Karpas-422 (cell line): ENCODE results near the gene CHST7. TPM values are rescaled to one million over a fixed set of nuclear protein-coding genes. Genes with fewer than 3 reads are reported as not detected.

ENCODE experiments used
- DNase-seq: peaks from one replicate; pipeline ENCODE4 v3.0.0-alpha.2; 2015
- H2AFZ ChIP-seq: fragments of 200-600 bp; sonication (generic); 2 replicates; pipeline ENCODE4 v1.6.1; 2014; ENCODE audit warnings: antibody characterized with exemption, low read length, mixed read lengths
- H3K27ac ChIP-seq: fragments of 200-600 bp; sonication (generic); 2 replicates; pipeline ENCODE4 v1.5.1; 2014; ENCODE audit warnings: mild to moderate bottlenecking, low read length, moderate library complexity
- H3K27me3 ChIP-seq: fragments of 200-600 bp; sonication (generic); 2 replicates; pipeline ENCODE4 v1.6.1; 2014; ENCODE audit warnings: low read length, mixed read lengths
- H3K36me3 ChIP-seq: fragments of 200-600 bp; sonication (generic); 2 replicates; pipeline ENCODE4 v1.6.1; 2014; ENCODE audit warnings: low read length, mixed read lengths; ENCODE audit not compliant: insufficient read depth
- H3K4me1 ChIP-seq: fragments of 200-600 bp; sonication (generic); 2 replicates; pipeline ENCODE4 v1.6.1; 2014; ENCODE audit warnings: mild to moderate bottlenecking, low read length, mixed read lengths
- H3K4me2 ChIP-seq: fragments of 200-600 bp; sonication (generic); 2 replicates; pipeline ENCODE4 v1.6.1; 2014; ENCODE audit warnings: low read length, low read depth, mild to moderate bottlenecking; ENCODE audit not compliant: poor library complexity, severe bottlenecking
- H3K4me3 ChIP-seq: fragments of 200-600 bp; sonication (generic); 2 replicates; pipeline ENCODE4 v1.5.1; 2014; ENCODE audit warnings: mild to moderate bottlenecking, antibody characterized with exemption, low read length, mixed read lengths
- H3K79me2 ChIP-seq: fragments of 200-600 bp; sonication (generic); 2 replicates; pipeline ENCODE4 v1.6.1; 2014; ENCODE audit warnings: mild to moderate bottlenecking, low read length, mixed read lengths
- H3K9ac ChIP-seq: fragments of 200-600 bp; sonication (generic); 2 replicates; pipeline ENCODE4 v1.6.0; 2014; ENCODE audit warnings: low read length
- H3K9me2 ChIP-seq: fragments of 200-600 bp; sonication (generic), shearing (Covaris generic); replicated peaks from 2 replicates; pipeline ENCODE4 v1.6.0; 2014; ENCODE audit warnings: mild to moderate bottlenecking, low read length, moderate library complexity; ENCODE audit not compliant: insufficient read depth
- H3K9me3 ChIP-seq: fragments of 300-700, 200-600 bp; sonication (generic); 2 replicates; pipeline ENCODE4 v1.6.1; 2014; ENCODE audit warnings: low read length, mixed read lengths
- H4K20me1 ChIP-seq: fragments of 200-600 bp; sonication (generic); 2 replicates; pipeline ENCODE4 v1.6.1; 2014; ENCODE audit warnings: mild to moderate bottlenecking, antibody characterized with exemption, low read length, low read depth; ENCODE audit not compliant: insufficient read depth
- total RNA-seq: library from RNA; depleted of rRNA; stranded (reverse); fragments of >200 nt; shearing (Covaris generic); gene quantifications from 2 replicates; pipeline ENCODE4 v1.2.3, GENCODE V29; 2014; ENCODE audit warnings: low replicate concordance

The CHST7 gene
- total RNA-seq, 1 experiment from 2014 or later, result 1.6 TPM

DNA sequence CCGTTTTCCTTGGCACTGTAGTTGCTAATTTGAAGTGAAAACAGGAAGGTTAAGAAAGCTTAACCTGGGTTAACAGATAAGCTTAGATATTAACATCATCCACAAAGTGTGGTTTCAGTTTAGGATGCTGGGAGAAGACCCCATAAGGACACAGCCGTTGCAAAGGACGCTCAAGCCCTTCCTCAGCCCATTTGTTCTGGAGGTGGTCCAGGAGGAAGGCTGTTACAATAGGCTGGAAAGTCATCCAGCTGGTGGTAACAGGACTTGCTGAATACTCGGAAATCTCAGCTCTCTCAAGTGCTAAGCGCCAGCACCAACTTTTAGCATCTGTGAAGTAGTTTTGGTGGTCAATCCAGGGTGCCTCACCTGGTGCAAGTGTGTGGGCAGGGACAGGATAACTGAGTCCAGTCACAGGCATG lies 14.2 kb downstream of the CHST7 start:
- Histone ChIP-seq H3K4me2 (no peak overlapping the region), H3K9ac (no peak overlapping the region), H3K4me3 (no peak overlapping the region), H3K27ac (no peak overlapping the region), H3K27me3 (no peaks in the 10 kb centered on the region), H3K9me3 (no peaks in the 10 kb centered on the region), H3K4me1 (peaks cover 8% of the 10 kb centered on the region), H3K36me3 (no peaks in the 10 kb centered on the region), H3K79me2 (no peaks in the 10 kb centered on the region), H4K20me1 (no peaks in the 10 kb centered on the region), H2AFZ (no peak overlapping the region), H3K9me2 (no peaks in the 10 kb centered on the region)
- no peak for DNase-seq

DNA sequence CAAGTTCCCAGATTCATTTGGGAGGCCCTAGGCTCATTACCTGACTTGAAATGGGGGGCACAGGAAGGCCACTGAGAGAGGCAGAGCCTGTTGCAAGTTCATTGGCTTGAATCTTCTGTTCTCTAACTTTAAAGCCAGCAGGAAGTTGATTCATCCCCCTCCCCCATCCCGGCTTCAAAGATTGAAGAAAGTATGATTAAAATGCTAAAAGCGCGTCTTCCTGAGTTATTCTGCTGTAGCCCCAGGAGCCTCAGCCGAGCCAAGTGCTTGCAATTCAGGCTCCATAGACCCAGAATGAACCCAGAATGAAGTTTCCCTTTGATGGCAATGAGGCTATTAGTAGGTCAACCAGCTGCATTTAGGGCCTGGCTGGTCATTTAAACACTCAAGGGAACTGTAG lies 14.7 kb downstream of the CHST7 start:
- H3K4me3 ChIP-seq, result no peak overlapping the region
- no peaks in the 10 kb centered on the region for H3K36me3 ChIP-seq
- H4K20me1 ChIP-seq, result no peaks in the 10 kb centered on the region
- no peaks in the 10 kb centered on the region for H3K9me2 ChIP-seq
- no peak for DNase-seq
- no peak overlapping the region for H3K4me2 ChIP-seq
- H3K27me3 ChIP-seq, result no peaks in the 10 kb centered on the region
- no peaks in the 10 kb centered on the region for H3K9me3 ChIP-seq
- H2AFZ ChIP-seq, result no peak overlapping the region
- H3K4me1 ChIP-seq, result peaks cover 8% of the 10 kb centered on the region
- no peak overlapping the region for H3K27ac ChIP-seq
- no peaks in the 10 kb centered on the region for H3K79me2 ChIP-seq
- no peak overlapping the region for H3K9ac ChIP-seq

- Histone ChIP-seq H3K9me3 (no peaks in the 10 kb centered on the region), H3K27ac (no peak overlapping the region), H2AFZ (no peak overlapping the region), H3K4me2 (no peak overlapping the region), H3K4me1 (peaks cover 8% of the 10 kb centered on the region), H3K27me3 (no peaks in the 10 kb centered on the region), H3K4me3 (no peak overlapping the region), H3K36me3 (no peaks in the 10 kb centered on the region), H3K79me2 (no peaks in the 10 kb centered on the region), H3K9me2 (no peaks in the 10 kb centered on the region), H3K9ac (no peak overlapping the region), H4K20me1 (no peaks in the 10 kb centered on the region)
- DNase-seq, result no peak
Measured at GRCh38 chrX:46589977-46590723, 16.6 kb downstream of the CHST7 start.

DNA sequence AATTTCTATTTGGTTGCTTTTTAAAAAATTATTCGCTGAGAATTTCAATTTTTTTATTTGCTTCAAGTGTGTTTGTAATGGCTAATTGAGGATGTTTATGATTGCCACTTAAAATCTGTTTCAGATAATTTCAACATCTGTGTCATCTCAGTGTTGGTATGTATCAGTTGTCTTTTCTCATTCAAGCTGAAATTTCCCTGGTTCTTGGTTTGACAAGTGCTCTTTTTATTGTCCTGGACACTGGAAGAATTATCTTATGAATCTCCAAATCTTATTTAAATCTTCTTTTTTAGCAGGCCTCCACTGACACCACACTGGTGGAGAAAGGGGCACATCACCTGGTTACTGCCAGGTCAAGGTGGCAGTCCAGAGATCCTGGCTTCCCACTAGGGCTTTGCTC lies 21.5 kb downstream of the CHST7 start:
- Histone ChIP-seq H2AFZ (no peak overlapping the region), H3K27ac (no peak overlapping the region), H3K9ac (no peak overlapping the region), H3K79me2 (no peaks in the 10 kb centered on the region), H3K9me2 (no peaks in the 10 kb centered on the region), H3K36me3 (no peaks in the 10 kb centered on the region), H3K9me3 (no peaks in the 10 kb centered on the region), H3K27me3 (no peaks in the 10 kb centered on the region), H3K4me2 (no peak overlapping the region), H4K20me1 (no peaks in the 10 kb centered on the region), H3K4me1 (no peaks in the 10 kb centered on the region), H3K4me3 (no peak overlapping the region)
- DNase-seq, result no peak

DNA sequence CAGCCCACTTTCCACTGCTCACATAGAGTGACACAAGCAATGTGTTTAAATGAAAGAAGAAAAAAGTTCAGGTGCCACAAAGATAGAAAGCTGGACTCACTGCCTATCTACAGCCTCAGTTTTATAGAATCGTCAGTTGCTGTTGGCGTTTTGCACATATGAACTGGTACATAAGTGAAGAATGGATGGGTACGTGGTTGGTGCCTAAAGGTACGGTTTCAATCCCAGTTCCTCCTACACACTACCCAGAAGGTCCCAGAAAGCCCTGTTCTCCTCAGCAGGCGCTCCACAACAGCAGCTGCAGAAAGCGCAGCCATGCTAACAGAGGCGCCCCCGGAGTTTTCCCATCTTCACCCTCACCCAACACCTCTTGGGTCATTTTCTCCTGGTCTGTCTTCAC lies 23.6 kb downstream of the CHST7 start:
- no peak for DNase-seq
- Histone ChIP-seq H3K36me3 (no peaks in the 10 kb centered on the region), H3K9ac (no peak overlapping the region), H2AFZ (no peak overlapping the region), H3K4me3 (no peak overlapping the region), H3K4me2 (no peak overlapping the region), H3K4me1 (no peaks in the 10 kb centered on the region), H3K9me3 (no peaks in the 10 kb centered on the region), H3K79me2 (no peaks in the 10 kb centered on the region), H3K27ac (no peak overlapping the region), H4K20me1 (no peaks in the 10 kb centered on the region), H3K27me3 (no peaks in the 10 kb centered on the region), H3K9me2 (no peaks in the 10 kb centered on the region)

DNA sequence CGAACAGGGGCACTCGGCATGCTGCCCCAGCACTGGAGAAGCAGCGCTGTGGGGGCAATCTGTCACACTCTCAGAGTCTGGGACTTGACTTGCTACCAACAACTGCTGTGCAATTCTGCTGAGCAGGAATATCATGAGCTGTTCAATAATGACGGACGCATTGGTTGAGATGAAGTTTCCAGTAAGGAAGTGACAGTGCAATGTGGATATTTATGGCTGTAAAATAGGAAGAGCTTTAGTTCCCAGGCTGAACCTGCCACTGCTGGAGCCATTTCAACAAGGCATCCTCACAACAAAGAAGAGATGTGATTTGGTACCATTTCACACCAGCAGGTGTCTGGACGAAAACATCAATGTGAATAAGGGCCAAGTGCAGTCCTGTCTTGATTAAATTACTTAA lies 24.2 kb downstream of the CHST7 start:
- DNase-seq, result no peak
- no peaks in the 10 kb centered on the region for H3K9me2 ChIP-seq
- no peaks in the 10 kb centered on the region for H3K79me2 ChIP-seq
- no peak overlapping the region for H3K4me3 ChIP-seq
- H4K20me1 ChIP-seq, result no peaks in the 10 kb centered on the region
- no peaks in the 10 kb centered on the region for H3K4me1 ChIP-seq
- no peaks in the 10 kb centered on the region for H3K36me3 ChIP-seq
- H3K27me3 ChIP-seq, result no peaks in the 10 kb centered on the region
- H3K27ac ChIP-seq, result no peak overlapping the region
- H3K9ac ChIP-seq, result no peak overlapping the region
- no peak overlapping the region for H2AFZ ChIP-seq
- no peaks in the 10 kb centered on the region for H3K9me3 ChIP-seq
- H3K4me2 ChIP-seq, result no peak overlapping the region

GRCh38 chrX:46599051-46599560 lies 25.5 kb downstream of the CHST7 start:
- Histone ChIP-seq H3K9ac (no peak overlapping the region), H3K4me3 (no peak overlapping the region), H3K9me2 (no peaks in the 10 kb centered on the region), H3K9me3 (no peaks in the 10 kb centered on the region), H3K27me3 (no peaks in the 10 kb centered on the region), H2AFZ (no peak overlapping the region), H3K4me1 (no peaks in the 10 kb centered on the region), H3K36me3 (no peaks in the 10 kb centered on the region), H3K27ac (no peak overlapping the region), H4K20me1 (no peaks in the 10 kb centered on the region), H3K79me2 (no peaks in the 10 kb centered on the region), H3K4me2 (no peak overlapping the region)
- DNase-seq, result no peak

- no peak for DNase-seq
- Histone ChIP-seq H3K9me3 (no peaks in the 10 kb centered on the region), H4K20me1 (no peaks in the 10 kb centered on the region), H2AFZ (no peak overlapping the region), H3K27ac (no peak overlapping the region), H3K9me2 (no peaks in the 10 kb centered on the region), H3K4me3 (no peak overlapping the region), H3K36me3 (no peaks in the 10 kb centered on the region), H3K4me2 (no peak overlapping the region), H3K4me1 (no peaks in the 10 kb centered on the region), H3K9ac (no peak overlapping the region), H3K79me2 (no peaks in the 10 kb centered on the region), H3K27me3 (no peaks in the 10 kb centered on the region)
Measured at GRCh38 chrX:46601283-46601682, 27.7 kb downstream of the CHST7 start.
